Endothelial cell of umbilical vein (primary cell): ENCODE results near the gene GSK3A. TPM values are rescaled to one million over a fixed set of nuclear protein-coding genes. Genes with fewer than 3 reads are reported as not detected.

Experiments
- BruUV-seq: library from RNA; stranded (reverse); fragments of 400-500 nt; replicated peaks from 2 replicates; lab custom pipeline; 2021; lab: Mats Ljungman, UMichigan
- CTCF ChIA-PET: fragments of 300-600, 350-600 bp; sonication (Branson Sonifier 250); formaldehyde crosslinking; loops from one replicate; lab custom pipeline; 2021; ENCODE audit warnings: antibody characterized with exemption, inconsistent platforms; lab: Charles Lee
- POLR2A ChIA-PET: fragments of 300-600, 350-600 bp; sonication (Branson Sonifier 250); formaldehyde crosslinking; loops from one replicate; lab custom pipeline; 2021; ENCODE audit warnings: antibody characterized with exemption, inconsistent platforms; lab: Charles Lee
- DNase-seq: peaks from one replicate; pipeline ENCODE4 v3.0.0-alpha.2; 2011; ENCODE audit warnings: low read depth, low spot score
- FAIRE-seq: peaks from 2 replicates; lab custom pipeline; 2011; peaks lifted over from hg19 to GRCh38; lab: Jason Lieb, UNC
- H2AFZ ChIP-seq: 2 replicates; pipeline ENCODE4 v1.6.0; 2012; ENCODE audit warnings: low read depth, low read length, control low read depth, inconsistent platforms
- H3K27ac ChIP-seq: 2 replicates; pipeline ENCODE4 v1.5.1; 2011; ENCODE audit warnings: low read depth, mild to moderate bottlenecking, control low read depth, low read length, moderate library complexity; ENCODE audit not compliant: insufficient read depth
- H3K27me3 ChIP-seq, 2 experiments: 2 replicates each; pipeline versions ENCODE4 v1.6.0 to v1.6.1; 2011; ENCODE audit warnings: low read length in 2 of 2, mixed read lengths in 1 of 2; ENCODE audit not compliant: control insufficient read depth in 2 of 2, insufficient read depth in 2 of 2
- H3K36me3 ChIP-seq, 2 experiments: 2 replicates in 1 of 2; 3 replicates in 1 of 2; pipeline ENCODE4 v1.5.1; 2011; ENCODE audit warnings: low read length in 2 of 2, mild to moderate bottlenecking in 1 of 2, moderate library complexity in 1 of 2; ENCODE audit not compliant: control insufficient read depth in 2 of 2, insufficient read depth in 2 of 2; ENCODE audit errors: extremely low read depth in 1 of 2
- H3K4me1 ChIP-seq: 3 replicates; pipeline ENCODE4 v1.5.1; 2011; ENCODE audit warnings: mild to moderate bottlenecking, low read length; ENCODE audit not compliant: control insufficient read depth, insufficient read depth; ENCODE audit errors: extremely low read depth
- H3K4me2 ChIP-seq: 2 replicates; pipeline ENCODE4 v1.6.1; 2011; ENCODE audit warnings: low read length, control low read depth, mixed read lengths; ENCODE audit not compliant: insufficient read depth
- H3K4me3 ChIP-seq, 3 experiments: fragments of 200-600 bp in 1 of 3; sonication (generic), shearing (Covaris generic) in 1 of 3; replicated peaks in 1 of 3; 2 replicates each; pipeline ENCODE4 v1.5.1; 2011 to 2016; ENCODE audit warnings: control low read depth in 3 of 3, low read length in 3 of 3, mild to moderate bottlenecking in 2 of 3, inconsistent platforms in 1 of 3, low read depth in 1 of 3, moderate library complexity in 1 of 3; ENCODE audit not compliant: insufficient read depth in 1 of 3
- H3K79me2 ChIP-seq: 2 replicates; pipeline ENCODE4 v1.6.0; 2012; ENCODE audit warnings: low read length, inconsistent platforms; ENCODE audit not compliant: control insufficient read depth, insufficient read depth
- H3K9ac ChIP-seq: replicated peaks from 2 replicates; pipeline ENCODE3; 2011; ENCODE audit warnings: low read length, control low read depth; ENCODE audit not compliant: insufficient read depth; ENCODE audit errors: extremely low read depth
- H3K9me1 ChIP-seq: replicated peaks from 3 replicates; pipeline ENCODE4 v1.6.0; 2011; ENCODE audit warnings: mild to moderate bottlenecking, low read length; ENCODE audit not compliant: control insufficient read depth, insufficient read depth; ENCODE audit errors: extremely low read depth
- H3K9me3 ChIP-seq: replicated peaks from 2 replicates; pipeline ENCODE4 v1.5.1; 2012; ENCODE audit warnings: low read length, inconsistent platforms; ENCODE audit not compliant: control insufficient read depth, insufficient read depth
- H4K20me1 ChIP-seq: replicated peaks from 2 replicates; pipeline ENCODE3; 2011; ENCODE audit warnings: mild to moderate bottlenecking, low read length; ENCODE audit not compliant: control insufficient read depth, insufficient read depth; ENCODE audit errors: extremely low read depth
- CTCF ChIP-seq, 2 donors: IDR thresholded peaks; 1 replicate in 1 of 2; 2 replicates in 1 of 2; pipeline ENCODE4 v1.5.1; 2011; ENCODE audit warnings: low read length in 2 of 2, mild to moderate bottlenecking in 2 of 2, moderate library complexity in 2 of 2, control low read depth in 1 of 2, inconsistent platforms in 1 of 2, low read depth in 1 of 2; ENCODE audit not compliant: insufficient read depth in 1 of 2; ENCODE audit errors: extremely low read depth in 1 of 2
- EZH2 ChIP-seq: IDR thresholded peaks from 2 replicates; pipeline ENCODE4 v1.6.1; 2012; ENCODE audit warnings: borderline replicate concordance, low read depth, mild to moderate bottlenecking, moderate library complexity, low read length, inconsistent platforms; ENCODE audit not compliant: severe bottlenecking
- FOS ChIP-seq: IDR thresholded peaks from 2 replicates; pipeline ENCODE4 v1.6.1; 2011; ENCODE audit warnings: mild to moderate bottlenecking, low read length, moderate library complexity, borderline replicate concordance; ENCODE audit not compliant: insufficient read depth
- GATA2 ChIP-seq: IDR thresholded peaks from 2 replicates; pipeline ENCODE4 v1.7.0; 2011; ENCODE audit warnings: low read depth, mild to moderate bottlenecking, moderate library complexity, mixed read lengths, low read length; ENCODE audit not compliant: insufficient read length, insufficient read depth
- JUN ChIP-seq: IDR thresholded peaks from 2 replicates; pipeline ENCODE4 v1.6.1; 2011; ENCODE audit warnings: borderline replicate concordance, low read depth; ENCODE audit not compliant: insufficient read length, insufficient read depth
- MYC ChIP-seq: IDR thresholded peaks from one replicate; pipeline ENCODE4 v1.6.1; 2011; ENCODE audit warnings: mild to moderate bottlenecking, low read depth, low read length
- POLR2A ChIP-seq: IDR thresholded peaks from 2 replicates; pipeline ENCODE4 v1.6.1; 2012; ENCODE audit warnings: low read depth, mild to moderate bottlenecking, control low read depth, low read length
- POLR2AphosphoS5 ChIP-seq: IDR thresholded peaks from 2 replicates; pipeline ENCODE4 v1.6.1; 2012; ENCODE audit warnings: low read depth, mild to moderate bottlenecking, control low read depth, low read length, moderate library complexity; ENCODE audit not compliant: insufficient read depth
- dilution Hi-C: fragments of 300-500 bp; cut with MboI; formaldehyde crosslinking; loops from one replicate; pipeline ENCODE4 v1.15.0; 2019; ENCODE audit warnings: low sequenced_read_pairs; ENCODE audit not compliant: extremely low pct_ligation_motif_present
- intact Hi-C: fragments of 100-400 bp; cut with micrococcal nuclease; formaldehyde crosslinking; loops from one replicate; pipeline ENCODE4 v1.10.0; 2022
- polyA plus RNA-seq, 4 experiments: library from polyadenylated mRNA; depleted of rRNA in 3 of 4; stranded (reverse) in 3 of 4; unstranded in 1 of 4; fragments of >200 nt; gene quantifications; 2 replicates each; pipeline versions ENCODE4 v1.2.1 to v1.2.3, GENCODE V29; 2011 to 2012; ENCODE audit warnings: missing spikeins in 1 of 4
- total RNA-seq: library from RNA; stranded (reverse); gene quantifications from 2 replicates; pipeline ENCODE4 v1.2.3, GENCODE V29; 2021
- TF ChIP-seq, protein P1 (sequence below): IDR thresholded peaks from 2 replicates; pipeline ENCODE4 v1.6.1; 2011; ENCODE audit not compliant: insufficient read depth, insufficient read length

The GSK3A gene
- total and polyA plus RNA-seq, 2 donors (not counting 3 experiments of a cell fraction or from before 2014, with no cell fraction given): 49.5 to 73.7 TPM

DNA sequence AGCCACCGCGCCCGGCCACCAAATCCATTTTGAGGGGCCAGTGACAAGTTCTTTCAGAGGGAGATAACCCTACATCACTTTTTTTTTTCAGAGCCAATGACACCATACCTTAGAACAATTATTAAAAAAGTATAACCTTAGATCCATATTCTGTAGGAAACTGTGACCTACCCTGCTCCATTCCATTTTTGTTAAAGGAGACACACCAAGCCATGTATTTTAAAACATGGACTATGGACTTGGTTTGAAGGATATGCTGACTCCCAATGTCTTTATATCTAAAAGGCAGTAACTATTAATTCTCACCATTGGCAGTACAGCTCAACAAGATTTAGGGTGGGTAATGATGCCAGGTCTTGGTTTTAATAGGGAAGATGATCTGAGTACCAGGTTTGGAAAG, 1.1 kb downstream of the GSK3A start:
- intact Hi-C loops: no loop called here
- CTCF ChIA-PET: interaction anchor here (11.8 kb wide), 1 partner anchor 38 kb away, joined by 365 read pairs; no protein-coding TSS in a partner anchor
- POLR2A ChIA-PET: no interaction called here
- Histone ChIP-seq H3K4me1 (peaks cover 26% of the 10 kb centered on the region), H3K79me2 (peaks cover 32% of the 10 kb centered on the region), H3K27ac (peak overlapping the region; percentile 3), H3K9ac (peak overlapping the region; percentile 85), H3K9me1 (no peaks in the 10 kb centered on the region), H3K9me3 (no peaks in the 10 kb centered on the region), H3K36me3 (peaks cover 0 to 10% of the 10 kb centered on the region in 2 experiments), H3K4me2 (peak overlapping the region; percentile 82), H2AFZ (no peak overlapping the region), H4K20me1 (no peaks in the 10 kb centered on the region), H3K27me3 (no peaks in the 10 kb centered on the region), H3K4me3 (peak overlapping the region; percentile 57 to 95 (median 92))
- BruUV-seq: no TSS peak
- DNase-seq (no peak), FAIRE-seq (no peak)
- TF ChIP-seq POLR2AphosphoS5: no peak
- no peak for TF ChIP-seq JUN
- TF ChIP-seq CTCF (IDR thresholded peaks at IDR 0.05; ENCODE audit: extremely low read depth in 1 of 2, insufficient read depth in 1 of 2, low read depth in 1 of 2, low read length in 2 of 2): no peak
- no peak for TF ChIP-seq FOS
- no peak for TF ChIP-seq GATA2
- TF ChIP-seq, protein P1, sequence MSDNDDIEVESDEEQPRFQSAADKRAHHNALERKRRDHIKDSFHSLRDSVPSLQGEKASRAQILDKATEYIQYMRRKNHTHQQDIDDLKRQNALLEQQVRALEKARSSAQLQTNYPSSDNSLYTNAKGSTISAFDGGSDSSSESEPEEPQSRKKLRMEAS: no peak
- no peak for TF ChIP-seq EZH2
- TF ChIP-seq POLR2A: no peak
- TF ChIP-seq MYC: no peak
- dilution Hi-C loops: no loop called here
